GM12873 (cell line): ENCODE data around the gene UNC45A.

Experiments
- TF ChIP-seq, protein P1 (sequence below): IDR thresholded peaks from 2 replicates; pipeline ENCODE4 v1.5.1; 2012; ENCODE audit warnings: low read depth, mild to moderate bottlenecking, moderate library complexity, low read length, control low read depth; ENCODE audit not compliant: insufficient read depth; ENCODE audit errors: missing control alignments

UNC45A gene

DNA sequence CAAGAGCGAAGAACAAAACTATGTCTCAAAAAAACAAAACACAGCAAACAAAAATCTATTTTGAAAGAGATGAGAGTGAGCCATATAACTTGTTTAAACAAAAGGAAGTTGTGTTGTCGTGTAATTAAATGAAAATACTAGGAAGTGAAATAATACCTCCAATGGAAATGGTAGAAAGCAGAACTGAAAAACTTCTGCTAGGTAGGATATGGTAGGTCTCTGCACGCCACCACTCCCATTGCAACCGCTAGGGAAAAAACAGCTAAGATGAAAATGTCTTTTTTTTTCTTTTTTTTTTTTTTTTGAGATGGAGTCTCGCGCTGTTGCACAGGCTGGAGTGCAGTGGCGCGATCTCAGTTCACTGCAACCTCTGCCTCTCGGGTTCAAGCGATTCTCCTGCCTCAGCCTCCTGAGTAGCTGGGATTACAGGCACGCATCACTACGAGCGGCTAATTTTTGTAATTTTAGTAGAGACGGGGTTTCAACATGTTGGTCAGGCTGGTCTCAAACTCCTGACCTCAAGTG is 37.9 kb upstream of the UNC45A start:
- TF ChIP-seq, protein P1, sequence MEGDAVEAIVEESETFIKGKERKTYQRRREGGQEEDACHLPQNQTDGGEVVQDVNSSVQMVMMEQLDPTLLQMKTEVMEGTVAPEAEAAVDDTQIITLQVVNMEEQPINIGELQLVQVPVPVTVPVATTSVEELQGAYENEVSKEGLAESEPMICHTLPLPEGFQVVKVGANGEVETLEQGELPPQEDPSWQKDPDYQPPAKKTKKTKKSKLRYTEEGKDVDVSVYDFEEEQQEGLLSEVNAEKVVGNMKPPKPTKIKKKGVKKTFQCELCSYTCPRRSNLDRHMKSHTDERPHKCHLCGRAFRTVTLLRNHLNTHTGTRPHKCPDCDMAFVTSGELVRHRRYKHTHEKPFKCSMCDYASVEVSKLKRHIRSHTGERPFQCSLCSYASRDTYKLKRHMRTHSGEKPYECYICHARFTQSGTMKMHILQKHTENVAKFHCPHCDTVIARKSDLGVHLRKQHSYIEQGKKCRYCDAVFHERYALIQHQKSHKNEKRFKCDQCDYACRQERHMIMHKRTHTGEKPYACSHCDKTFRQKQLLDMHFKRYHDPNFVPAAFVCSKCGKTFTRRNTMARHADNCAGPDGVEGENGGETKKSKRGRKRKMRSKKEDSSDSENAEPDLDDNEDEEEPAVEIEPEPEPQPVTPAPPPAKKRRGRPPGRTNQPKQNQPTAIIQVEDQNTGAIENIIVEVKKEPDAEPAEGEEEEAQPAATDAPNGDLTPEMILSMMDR: peak; percentile 31

DNA sequence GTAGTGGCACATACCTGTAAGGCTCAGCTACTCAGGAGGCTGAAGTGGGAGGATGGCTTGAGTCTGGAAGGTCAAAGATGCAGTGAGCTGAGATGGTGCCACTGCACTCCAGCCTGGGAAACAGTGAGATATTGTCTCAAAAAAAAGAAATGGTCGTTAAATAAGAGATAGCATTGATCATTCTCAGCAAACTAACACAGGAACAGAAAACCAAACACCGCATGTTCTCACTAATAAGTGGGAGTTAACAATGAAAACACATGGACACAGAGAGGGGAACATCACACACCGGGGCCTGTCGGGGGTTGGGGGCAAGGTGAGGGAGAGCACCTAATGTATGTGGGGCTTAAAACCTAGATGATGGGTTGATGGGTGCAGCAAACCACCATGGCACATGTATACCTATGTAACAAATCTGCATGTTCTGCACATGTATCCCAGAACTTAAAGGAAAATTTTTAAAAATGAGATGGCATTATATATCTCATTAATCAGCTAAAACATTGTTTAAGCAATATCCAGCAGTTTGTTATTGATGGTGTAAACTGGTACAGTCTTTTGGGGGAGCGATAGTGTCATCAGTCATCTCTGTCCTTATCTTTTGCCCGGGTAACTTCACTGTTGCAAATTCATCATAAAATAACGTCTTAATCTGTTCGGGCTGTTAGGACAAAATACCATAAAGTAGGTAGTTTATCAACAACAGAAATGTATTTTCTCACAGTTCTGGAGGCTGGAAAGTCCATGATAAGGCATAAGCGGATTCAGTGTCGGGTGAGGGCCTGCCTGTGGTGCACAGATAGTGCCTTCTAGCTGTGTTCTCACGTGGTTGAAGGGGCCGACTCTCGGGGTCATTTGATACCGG is 33.7 kb upstream of the UNC45A start:
- TF ChIP-seq, protein P1: no peak

DNA sequence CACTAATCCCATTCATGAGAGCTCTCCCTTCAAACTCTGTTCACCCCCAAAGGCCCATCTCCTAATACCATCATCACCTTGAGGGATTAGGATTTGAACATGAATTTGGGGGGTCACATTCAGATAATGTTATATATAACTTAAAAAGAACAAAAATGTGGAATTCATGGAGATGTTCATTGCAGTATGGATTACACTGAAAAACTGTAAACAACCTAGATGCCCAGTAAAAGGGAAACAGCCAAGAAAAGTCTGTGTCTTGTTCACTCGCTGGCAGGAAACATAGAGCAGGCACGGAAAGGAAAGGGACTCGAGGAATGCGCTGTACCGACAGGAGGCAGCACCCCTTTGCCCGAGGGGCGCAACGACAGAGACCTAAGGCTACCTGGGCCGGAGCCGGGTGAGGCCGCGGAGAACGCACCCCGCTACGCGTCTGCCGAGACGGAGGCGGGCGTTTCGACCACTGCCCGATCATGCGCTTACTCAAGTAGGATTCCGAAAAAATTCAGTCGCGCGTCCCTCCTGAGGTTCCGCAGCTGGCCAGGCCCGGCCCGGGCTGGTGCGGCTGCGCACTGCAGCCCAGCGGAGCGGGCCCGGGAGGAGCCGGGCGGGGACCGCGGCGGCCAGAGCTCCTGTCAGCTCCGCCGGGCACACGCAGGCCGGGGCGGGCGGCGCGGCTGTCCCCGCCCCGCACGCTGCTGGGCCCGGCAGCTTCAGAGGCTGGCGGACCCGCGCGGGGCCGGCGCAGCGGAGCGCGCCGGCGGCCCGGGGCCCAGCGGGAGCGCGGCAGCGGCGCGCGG is 32.8 kb upstream of the UNC45A start:
- TF ChIP-seq, protein P1: peak; percentile 86

DNA sequence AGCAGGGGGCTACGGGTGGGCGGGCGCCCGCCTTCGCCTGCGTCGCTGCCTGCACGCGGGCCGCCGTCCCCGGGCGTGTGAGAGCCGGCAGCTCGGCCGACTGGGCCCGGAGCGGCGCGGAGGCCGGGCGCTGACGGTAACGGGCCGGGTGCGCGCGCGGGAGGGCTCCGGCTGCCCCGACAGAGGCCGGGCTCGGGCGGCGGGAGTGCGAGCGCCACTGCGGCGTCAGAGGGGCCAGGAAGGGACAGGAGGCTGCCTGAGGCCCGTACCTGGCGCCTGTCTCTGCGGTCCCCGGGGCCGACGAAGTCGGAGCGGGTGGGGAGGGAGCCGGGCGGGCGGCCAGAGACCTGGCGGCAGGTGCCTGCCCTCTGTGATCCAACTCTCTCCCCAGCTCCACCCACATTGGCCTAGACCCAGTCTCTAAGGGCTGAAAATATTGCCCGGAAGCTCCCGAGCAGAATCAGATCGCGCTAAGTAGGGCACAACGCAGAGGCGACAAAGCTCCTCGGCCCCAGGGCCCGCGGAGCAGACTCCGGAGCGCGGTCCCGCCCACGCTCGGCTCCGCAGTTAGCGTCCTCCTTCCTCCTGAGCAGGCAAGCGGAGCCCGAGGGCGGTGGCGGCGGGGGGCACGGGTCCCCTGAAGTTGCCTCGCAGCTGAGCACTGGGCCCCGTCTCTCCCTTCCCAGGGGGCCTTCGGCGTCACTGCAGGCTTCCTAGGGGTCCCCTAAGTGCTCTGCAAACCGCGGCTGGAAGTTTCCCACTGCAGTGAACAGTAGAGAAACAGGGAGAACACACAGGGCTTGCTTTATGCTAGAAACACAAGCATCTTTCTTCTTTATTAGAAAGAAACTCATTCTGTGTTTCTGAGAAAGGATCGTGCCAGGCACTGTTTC is 32.0 kb upstream of the UNC45A start, which contains the start of gene MAN2A2:
TSS of gene MAN2A2 (plus strand) at position 463 of the 893 bp plus-strand sequence. CDS start 906 bp downstream, outside the sequence.
- TF ChIP-seq, protein P1: no peak

DNA sequence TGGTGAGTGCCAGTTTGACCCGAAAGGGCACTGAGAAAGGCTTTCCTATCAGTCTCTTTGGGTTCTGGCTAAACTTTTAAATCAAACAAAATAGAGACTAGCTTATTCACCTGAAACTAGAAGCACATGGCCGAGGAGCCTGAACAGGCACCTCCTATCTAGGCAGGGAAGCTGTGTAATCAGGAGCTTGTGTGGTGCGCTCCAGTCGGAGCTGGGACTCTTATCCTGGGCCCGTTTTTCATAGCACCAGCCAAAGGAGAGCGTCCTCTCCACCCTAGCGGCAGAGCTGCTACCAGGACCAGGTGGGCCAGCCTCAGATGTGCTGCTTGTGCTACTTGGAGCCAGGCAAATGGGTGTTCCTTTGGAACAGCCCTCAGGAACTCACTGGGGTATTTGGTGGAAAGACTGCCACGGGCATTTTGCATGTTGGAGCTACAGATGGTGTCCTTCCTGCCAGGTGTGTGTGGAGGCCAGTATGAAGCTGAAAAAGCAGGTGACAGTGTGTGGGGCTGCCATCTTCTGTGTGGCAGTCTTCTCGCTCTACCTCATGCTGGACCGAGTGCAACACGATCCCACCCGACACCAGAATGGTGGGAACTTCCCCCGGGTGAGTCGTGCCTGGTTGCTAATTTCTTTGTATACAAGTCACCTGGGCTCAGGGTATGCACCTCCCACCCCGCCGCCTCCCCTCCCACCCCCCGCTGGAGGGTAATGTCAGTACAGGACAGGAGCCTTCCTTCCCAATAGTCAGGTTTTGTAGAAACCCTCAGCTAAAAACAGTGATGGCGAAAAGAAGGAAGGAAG is 31.1 kb upstream of the UNC45A start:
- TF ChIP-seq, protein P1: no peak

DNA sequence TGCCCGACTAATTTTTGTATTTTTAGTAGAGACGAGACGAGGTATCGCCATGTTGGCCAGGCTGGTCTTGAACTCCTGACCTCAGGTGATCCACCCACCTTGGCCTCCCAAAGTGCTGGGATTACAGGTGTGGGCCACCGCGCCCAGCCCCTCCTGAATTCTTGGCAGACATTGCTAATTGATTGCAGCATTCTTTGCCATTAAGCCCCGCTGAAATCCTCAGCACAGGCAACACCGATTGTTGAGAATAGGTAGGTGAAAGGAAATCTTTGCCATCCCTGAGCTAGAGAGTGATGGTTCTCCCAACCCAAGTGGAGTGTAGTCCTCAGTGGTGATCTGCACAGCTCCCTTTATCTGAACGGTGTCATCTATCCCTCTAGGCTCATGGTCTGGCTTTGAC is 30.3 kb upstream of the UNC45A start:
- TF ChIP-seq, protein P1: no peak
